Stimulated activated CD4-positive, alpha-beta T cell treated with anti-CD3 and anti-CD28 coated beads, Interleukin-4, amount 100 ng/mL, for 1 hour (primary cell): ENCODE measurements around the gene PTTG1IP.
A peak's percentile ranks its signal among the peaks of the same experiment; 100 is the strongest.

Experiments
- DNase-seq: peaks from one replicate; pipeline ENCODE4 v3.0.0-alpha.2; 2020

The PTTG1IP gene

GRCh38 chr21:44894687-44895302 lies 21.3 kb upstream of the PTTG1IP start:
- DNase-seq: no peak

GRCh38 chr21:44893948-44894656 lies 20.6 kb upstream of the PTTG1IP start:
- DNase-seq: no peak

GRCh38 chr21:44893278-44893556 lies 19.7 kb upstream of the PTTG1IP start:
- no peak for DNase-seq

GRCh38 chr21:44892536-44893277 lies 19.2 kb upstream of the PTTG1IP start:
- DNase-seq: peak; percentile 83

GRCh38 chr21:44892095-44892494 lies 18.6 kb upstream of the PTTG1IP start:
- no peak for DNase-seq

GRCh38 chr21:44891631-44892031 lies 18.1 kb upstream of the PTTG1IP start:
- no peak for DNase-seq

- DNase-seq: no peak
These were observed 17.6 kb upstream of the PTTG1IP start for GRCh38 chr21:44890961-44891541.

- no peak for DNase-seq
These were observed 16.9 kb upstream of the PTTG1IP start for GRCh38 chr21:44890338-44890931.

- no peak for DNase-seq
These were observed 16.3 kb upstream of the PTTG1IP start for GRCh38 chr21:44889625-44890337.

- no peak for DNase-seq
These were observed 15.4 kb upstream of the PTTG1IP start for GRCh38 chr21:44888581-44889550.

- DNase-seq: no peak
These were observed 14.5 kb upstream of the PTTG1IP start for GRCh38 chr21:44887807-44888580.

GRCh38 chr21:44887126-44887806 lies 13.8 kb upstream of the PTTG1IP start:
- no peak for DNase-seq

- DNase-seq: no peak
These were observed 12.9 kb upstream of the PTTG1IP start for GRCh38 chr21:44886113-44887075.

- DNase-seq: no peak
These were observed 12.1 kb upstream of the PTTG1IP start for GRCh38 chr21:44885615-44886014.

GRCh38 chr21:44884097-44884496 lies 10.6 kb upstream of the PTTG1IP start:
- no peak for DNase-seq

- DNase-seq: no peak
These were observed 9.8 kb upstream of the PTTG1IP start for GRCh38 chr21:44883250-44883649.

- DNase-seq: no peak
These were observed 7.8 kb upstream of the PTTG1IP start for GRCh38 chr21:44881198-44881872.
